Panc1 (cell line): ENCODE measurements around the gene LETM1.

Experiments used
- TF ChIP-seq, protein P1 (sequence below): fragments of 450-650 bp; IDR thresholded peaks from 2 replicates; pipeline ENCODE4 v1.5.1; 2017; ENCODE audit warnings: mild to moderate bottlenecking
- TF ChIP-seq, protein P2 (sequence below), 2 experiments: IDR thresholded peaks; 2 replicates each; pipeline ENCODE4 v1.6.1; 2011 to 2012; ENCODE audit warnings: low read depth in 2 of 2, control low read depth in 1 of 2, low read length in 1 of 2, mild to moderate bottlenecking in 1 of 2, moderate library complexity in 1 of 2; ENCODE audit not compliant: insufficient read depth in 1 of 2

DNA sequence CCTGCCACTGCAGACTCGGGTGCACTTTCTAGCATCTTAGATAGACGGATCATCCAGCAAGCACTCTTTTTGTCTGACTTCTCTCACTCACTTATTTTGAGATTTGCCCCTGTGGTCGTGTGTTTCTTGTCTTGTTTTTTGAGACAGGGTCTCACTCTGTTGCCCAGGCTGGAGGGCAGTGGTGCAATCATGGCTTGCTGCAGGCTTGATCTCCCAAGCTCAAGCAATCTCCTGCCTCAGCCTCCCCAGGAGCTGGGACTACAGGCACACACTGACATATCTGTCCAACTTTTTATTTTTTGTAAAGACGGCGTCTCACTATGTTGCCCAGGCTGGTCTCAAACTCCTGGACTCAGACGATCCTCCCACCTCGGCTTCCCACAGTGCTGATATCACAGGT lies 36.1 kb downstream of the LETM1 start:
- TF ChIP-seq, protein P1, sequence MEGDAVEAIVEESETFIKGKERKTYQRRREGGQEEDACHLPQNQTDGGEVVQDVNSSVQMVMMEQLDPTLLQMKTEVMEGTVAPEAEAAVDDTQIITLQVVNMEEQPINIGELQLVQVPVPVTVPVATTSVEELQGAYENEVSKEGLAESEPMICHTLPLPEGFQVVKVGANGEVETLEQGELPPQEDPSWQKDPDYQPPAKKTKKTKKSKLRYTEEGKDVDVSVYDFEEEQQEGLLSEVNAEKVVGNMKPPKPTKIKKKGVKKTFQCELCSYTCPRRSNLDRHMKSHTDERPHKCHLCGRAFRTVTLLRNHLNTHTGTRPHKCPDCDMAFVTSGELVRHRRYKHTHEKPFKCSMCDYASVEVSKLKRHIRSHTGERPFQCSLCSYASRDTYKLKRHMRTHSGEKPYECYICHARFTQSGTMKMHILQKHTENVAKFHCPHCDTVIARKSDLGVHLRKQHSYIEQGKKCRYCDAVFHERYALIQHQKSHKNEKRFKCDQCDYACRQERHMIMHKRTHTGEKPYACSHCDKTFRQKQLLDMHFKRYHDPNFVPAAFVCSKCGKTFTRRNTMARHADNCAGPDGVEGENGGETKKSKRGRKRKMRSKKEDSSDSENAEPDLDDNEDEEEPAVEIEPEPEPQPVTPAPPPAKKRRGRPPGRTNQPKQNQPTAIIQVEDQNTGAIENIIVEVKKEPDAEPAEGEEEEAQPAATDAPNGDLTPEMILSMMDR, result no peak
- TF ChIP-seq, protein P2, sequence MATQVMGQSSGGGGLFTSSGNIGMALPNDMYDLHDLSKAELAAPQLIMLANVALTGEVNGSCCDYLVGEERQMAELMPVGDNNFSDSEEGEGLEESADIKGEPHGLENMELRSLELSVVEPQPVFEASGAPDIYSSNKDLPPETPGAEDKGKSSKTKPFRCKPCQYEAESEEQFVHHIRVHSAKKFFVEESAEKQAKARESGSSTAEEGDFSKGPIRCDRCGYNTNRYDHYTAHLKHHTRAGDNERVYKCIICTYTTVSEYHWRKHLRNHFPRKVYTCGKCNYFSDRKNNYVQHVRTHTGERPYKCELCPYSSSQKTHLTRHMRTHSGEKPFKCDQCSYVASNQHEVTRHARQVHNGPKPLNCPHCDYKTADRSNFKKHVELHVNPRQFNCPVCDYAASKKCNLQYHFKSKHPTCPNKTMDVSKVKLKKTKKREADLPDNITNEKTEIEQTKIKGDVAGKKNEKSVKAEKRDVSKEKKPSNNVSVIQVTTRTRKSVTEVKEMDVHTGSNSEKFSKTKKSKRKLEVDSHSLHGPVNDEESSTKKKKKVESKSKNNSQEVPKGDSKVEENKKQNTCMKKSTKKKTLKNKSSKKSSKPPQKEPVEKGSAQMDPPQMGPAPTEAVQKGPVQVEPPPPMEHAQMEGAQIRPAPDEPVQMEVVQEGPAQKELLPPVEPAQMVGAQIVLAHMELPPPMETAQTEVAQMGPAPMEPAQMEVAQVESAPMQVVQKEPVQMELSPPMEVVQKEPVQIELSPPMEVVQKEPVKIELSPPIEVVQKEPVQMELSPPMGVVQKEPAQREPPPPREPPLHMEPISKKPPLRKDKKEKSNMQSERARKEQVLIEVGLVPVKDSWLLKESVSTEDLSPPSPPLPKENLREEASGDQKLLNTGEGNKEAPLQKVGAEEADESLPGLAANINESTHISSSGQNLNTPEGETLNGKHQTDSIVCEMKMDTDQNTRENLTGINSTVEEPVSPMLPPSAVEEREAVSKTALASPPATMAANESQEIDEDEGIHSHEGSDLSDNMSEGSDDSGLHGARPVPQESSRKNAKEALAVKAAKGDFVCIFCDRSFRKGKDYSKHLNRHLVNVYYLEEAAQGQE (IDR thresholded peaks at IDR 0.05; ENCODE audit: insufficient read depth in 1 of 2, low read depth in 2 of 2, low read length in 1 of 2), result no peak
